GM12891 (cell line): ENCODE measurements around the gene DNAJA1.

ENCODE experiments used
- DNase-seq: peaks from one replicate; pipeline ENCODE4 v3.0.0; 2011; ENCODE audit warnings: low spot score; ENCODE audit not compliant: insufficient read length
- FAIRE-seq: peaks from 2 replicates; lab custom pipeline; 2011; peaks lifted over from hg19 to GRCh38; lab: Jason Lieb, UNC
- PAX5 ChIP-seq: IDR thresholded peaks from 2 replicates; pipeline ENCODE4 v1.6.1; 2011; ENCODE audit warnings: low read length, moderate library complexity, mild to moderate bottlenecking; ENCODE audit not compliant: insufficient read depth, severe bottlenecking
- POLR2A ChIP-seq: IDR thresholded peaks from 2 replicates; pipeline ENCODE4 v1.6.1; 2011; ENCODE audit warnings: low read depth, low read length, control low read depth
- POLR2AphosphoS5 ChIP-seq: IDR thresholded peaks from 2 replicates; pipeline ENCODE4 v1.6.1; 2011; ENCODE audit warnings: low read depth, low read length, control low read depth
- POU2F2 ChIP-seq: IDR thresholded peaks from 2 replicates; pipeline ENCODE4 v1.6.1; 2011; ENCODE audit warnings: low read depth, mild to moderate bottlenecking, control low read depth, low read length, moderate library complexity
- SPI1 ChIP-seq: IDR thresholded peaks from 2 replicates; pipeline ENCODE4 v1.6.1; 2011; ENCODE audit warnings: low read depth, low read length, control low read depth
- TAF1 ChIP-seq: IDR thresholded peaks from 2 replicates; pipeline ENCODE4 v1.6.1; 2011; ENCODE audit warnings: low read depth, low read length, control low read depth

Gene DNAJA1

GRCh38 chr9:33025572-33026342, 684 bp downstream of the DNAJA1 start:
- DNase-seq: peak; percentile 38
- peak; percentile 69 for FAIRE-seq
- TF ChIP-seq TAF1: no peak
- no peak for TF ChIP-seq SPI1
- TF ChIP-seq POLR2A: no peak
- TF ChIP-seq POLR2AphosphoS5: no peak
- no peak for TF ChIP-seq POU2F2
- TF ChIP-seq PAX5: no peak

- DNase-seq (no peak), FAIRE-seq (no peak)
- no peak for TF ChIP-seq POU2F2
- no peak for TF ChIP-seq TAF1
- TF ChIP-seq SPI1: no peak
- TF ChIP-seq POLR2A: no peak
- TF ChIP-seq PAX5: no peak
- TF ChIP-seq POLR2AphosphoS5: no peak
These were observed 4.2 kb downstream of the DNAJA1 start for GRCh38 chr9:33029231-33029786.

- FAIRE-seq: no peak
- TF ChIP-seq POU2F2: no peak
- no peak for TF ChIP-seq TAF1
- no peak for TF ChIP-seq POLR2AphosphoS5
- TF ChIP-seq PAX5: no peak
- no peak for TF ChIP-seq SPI1
- no peak for TF ChIP-seq POLR2A
These were observed 5.2 kb downstream of the DNAJA1 start for GRCh38 chr9:33030285-33030684.

GRCh38 chr9:33032292-33032691, 7.2 kb downstream of the DNAJA1 start:
- peak; percentile 33 for FAIRE-seq
- no peak for TF ChIP-seq TAF1
- no peak for TF ChIP-seq PAX5
- no peak for TF ChIP-seq POLR2A
- TF ChIP-seq POU2F2: no peak
- TF ChIP-seq POLR2AphosphoS5: no peak
- no peak for TF ChIP-seq SPI1
- DNase-seq: no peak

More at GRCh38 chr9:33030285-33030684, 5.2 kb downstream of the DNAJA1 start:
- DNase-seq: no peak

DNA sequence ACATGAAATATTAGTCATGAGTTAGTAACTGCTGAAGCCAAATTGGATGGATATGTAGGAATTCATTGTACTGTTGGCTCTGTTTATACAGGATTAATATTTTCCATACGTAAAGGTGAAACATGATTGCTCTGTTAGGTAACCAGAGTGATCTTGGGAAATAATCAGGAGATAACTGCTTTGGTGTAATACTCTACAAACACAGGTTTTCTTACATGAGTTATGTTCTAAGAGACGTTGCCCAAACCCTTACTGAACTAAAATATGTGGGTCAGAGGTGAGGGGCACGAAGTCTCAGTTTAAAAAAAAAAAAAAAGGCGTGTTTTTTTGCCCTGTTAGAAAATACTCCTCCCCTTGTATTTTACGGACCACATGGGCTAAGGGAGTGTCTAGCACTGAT, 7.8 kb downstream of the DNAJA1 start:
- TF ChIP-seq TAF1: no peak
- TF ChIP-seq POLR2A: no peak
- DNase-seq (no peak), FAIRE-seq (no peak)

- TF ChIP-seq SPI1 (no peak), POLR2A (peak; percentile 39; the same call in 1 of the 2 replicates), POU2F2 (no peak)
- FAIRE-seq (peak; percentile 20), DNase-seq (no peak)
These were observed 15.8 kb downstream of the DNAJA1 start for GRCh38 chr9:33040792-33041431.

DNA sequence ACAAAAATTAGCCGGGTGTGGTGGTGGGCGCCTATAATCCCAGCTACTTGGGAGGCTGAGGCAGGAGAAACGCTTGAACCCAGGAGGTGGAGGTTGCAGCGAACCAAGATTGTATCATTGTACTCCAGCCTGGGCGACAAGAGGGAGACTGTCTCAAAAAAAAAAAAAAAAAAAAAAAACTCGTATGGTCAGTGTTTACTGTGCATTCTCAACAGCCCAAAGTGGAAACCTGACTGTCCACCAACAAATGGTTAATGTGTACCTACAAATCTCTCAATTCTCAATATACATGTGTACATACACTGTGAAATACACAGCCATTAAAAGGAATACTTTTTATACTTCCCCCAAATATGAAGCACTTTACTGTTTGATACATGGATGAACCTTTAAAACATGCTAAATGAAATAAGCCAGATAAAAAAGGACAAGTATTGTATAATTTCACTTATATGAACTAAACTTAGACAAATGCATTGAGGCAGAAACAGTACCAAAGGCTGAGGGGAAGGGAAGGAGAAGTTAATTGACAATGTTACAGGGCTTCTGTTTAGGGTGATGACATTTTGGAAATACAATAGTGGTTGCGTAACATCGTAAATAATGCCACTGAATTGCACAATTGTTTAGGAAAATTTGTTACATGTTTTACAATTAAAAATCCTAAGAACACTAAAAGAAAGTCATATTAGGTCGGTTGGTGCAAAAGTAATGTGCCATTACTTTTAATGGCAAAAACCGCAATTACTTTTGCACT, 16.5 kb downstream of the DNAJA1 start:
- no peak for DNase-seq
- FAIRE-seq: no peak
- TF ChIP-seq POU2F2 (no peak), SPI1 (no peak), PAX5 (no peak), POLR2AphosphoS5 (no peak), POLR2A (no peak), TAF1 (no peak)

DNA sequence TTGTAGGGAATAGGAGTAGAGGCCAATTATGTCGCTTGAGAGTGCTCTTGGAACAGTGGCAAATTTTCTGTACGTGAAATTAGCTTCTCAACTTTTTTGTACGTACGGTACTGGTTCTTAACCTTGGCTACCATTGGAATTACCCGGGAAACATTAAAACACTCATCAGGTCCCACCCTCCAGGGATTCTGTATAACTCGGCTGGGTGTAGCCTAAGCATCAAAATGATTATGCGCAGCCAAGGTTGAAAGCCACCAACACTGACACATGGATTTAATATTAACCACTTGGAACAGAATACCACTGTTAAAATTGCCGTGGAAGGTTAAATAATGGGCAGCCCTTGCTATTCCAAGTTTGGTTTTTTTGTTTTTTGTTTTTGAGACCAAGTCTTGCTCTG, 17.4 kb downstream of the DNAJA1 start:
- no peak for TF ChIP-seq POU2F2
- TF ChIP-seq SPI1: no peak
- no peak; the same call in 1 of the 2 replicates for TF ChIP-seq POLR2AphosphoS5
- no peak for TF ChIP-seq TAF1
- TF ChIP-seq POLR2A: no peak
- no peak for TF ChIP-seq PAX5
- FAIRE-seq: no peak
- no peak for DNase-seq

- TF ChIP-seq POLR2AphosphoS5: no peak
- no peak for TF ChIP-seq PAX5
- TF ChIP-seq TAF1: no peak
- TF ChIP-seq POU2F2: no peak
- TF ChIP-seq POLR2A: no peak
- no peak for TF ChIP-seq SPI1
- DNase-seq: no peak
- peak; percentile 28 for FAIRE-seq
These were observed 18.6 kb downstream of the DNAJA1 start for GRCh38 chr9:33043671-33044070.
